Endothelial cell of umbilical vein (primary cell): ENCODE results near the gene GP5. TPM values are rescaled to one million over a fixed set of nuclear protein-coding genes. Genes with fewer than 3 reads are reported as not detected.

Experiments
- BruUV-seq: library from RNA; stranded (reverse); fragments of 400-500 nt; replicated peaks from 2 replicates; lab custom pipeline; 2021; lab: Mats Ljungman, UMichigan
- CTCF ChIA-PET: fragments of 300-600, 350-600 bp; sonication (Branson Sonifier 250); formaldehyde crosslinking; loops from one replicate; lab custom pipeline; 2021; ENCODE audit warnings: antibody characterized with exemption, inconsistent platforms; lab: Charles Lee
- POLR2A ChIA-PET: fragments of 300-600, 350-600 bp; sonication (Branson Sonifier 250); formaldehyde crosslinking; loops from one replicate; lab custom pipeline; 2021; ENCODE audit warnings: antibody characterized with exemption, inconsistent platforms; lab: Charles Lee
- DNase-seq: peaks from one replicate; pipeline ENCODE4 v3.0.0-alpha.2; 2011; ENCODE audit warnings: low read depth, low spot score
- FAIRE-seq: peaks from 2 replicates; lab custom pipeline; 2011; peaks lifted over from hg19 to GRCh38; lab: Jason Lieb, UNC
- H2AFZ ChIP-seq: 2 replicates; pipeline ENCODE4 v1.6.0; 2012; ENCODE audit warnings: low read depth, low read length, control low read depth, inconsistent platforms
- H3K27ac ChIP-seq: 2 replicates; pipeline ENCODE4 v1.5.1; 2011; ENCODE audit warnings: low read depth, mild to moderate bottlenecking, control low read depth, low read length, moderate library complexity; ENCODE audit not compliant: insufficient read depth
- H3K27me3 ChIP-seq, 2 experiments: 2 replicates each; pipeline versions ENCODE4 v1.6.0 to v1.6.1; 2011; ENCODE audit warnings: low read length in 2 of 2, mixed read lengths in 1 of 2; ENCODE audit not compliant: control insufficient read depth in 2 of 2, insufficient read depth in 2 of 2
- H3K36me3 ChIP-seq, 2 experiments: 2 replicates in 1 of 2; 3 replicates in 1 of 2; pipeline ENCODE4 v1.5.1; 2011; ENCODE audit warnings: low read length in 2 of 2, mild to moderate bottlenecking in 1 of 2, moderate library complexity in 1 of 2; ENCODE audit not compliant: control insufficient read depth in 2 of 2, insufficient read depth in 2 of 2; ENCODE audit errors: extremely low read depth in 1 of 2
- H3K4me1 ChIP-seq: 3 replicates; pipeline ENCODE4 v1.5.1; 2011; ENCODE audit warnings: mild to moderate bottlenecking, low read length; ENCODE audit not compliant: control insufficient read depth, insufficient read depth; ENCODE audit errors: extremely low read depth
- H3K4me2 ChIP-seq: 2 replicates; pipeline ENCODE4 v1.6.1; 2011; ENCODE audit warnings: low read length, control low read depth, mixed read lengths; ENCODE audit not compliant: insufficient read depth
- H3K4me3 ChIP-seq, 3 experiments: fragments of 200-600 bp in 1 of 3; sonication (generic), shearing (Covaris generic) in 1 of 3; replicated peaks in 1 of 3; 2 replicates each; pipeline ENCODE4 v1.5.1; 2011 to 2016; ENCODE audit warnings: control low read depth in 3 of 3, low read length in 3 of 3, mild to moderate bottlenecking in 2 of 3, inconsistent platforms in 1 of 3, low read depth in 1 of 3, moderate library complexity in 1 of 3; ENCODE audit not compliant: insufficient read depth in 1 of 3
- H3K79me2 ChIP-seq: 2 replicates; pipeline ENCODE4 v1.6.0; 2012; ENCODE audit warnings: low read length, inconsistent platforms; ENCODE audit not compliant: control insufficient read depth, insufficient read depth
- H3K9ac ChIP-seq: replicated peaks from 2 replicates; pipeline ENCODE3; 2011; ENCODE audit warnings: low read length, control low read depth; ENCODE audit not compliant: insufficient read depth; ENCODE audit errors: extremely low read depth
- H3K9me1 ChIP-seq: replicated peaks from 3 replicates; pipeline ENCODE4 v1.6.0; 2011; ENCODE audit warnings: mild to moderate bottlenecking, low read length; ENCODE audit not compliant: control insufficient read depth, insufficient read depth; ENCODE audit errors: extremely low read depth
- H3K9me3 ChIP-seq: replicated peaks from 2 replicates; pipeline ENCODE4 v1.5.1; 2012; ENCODE audit warnings: low read length, inconsistent platforms; ENCODE audit not compliant: control insufficient read depth, insufficient read depth
- H4K20me1 ChIP-seq: replicated peaks from 2 replicates; pipeline ENCODE3; 2011; ENCODE audit warnings: mild to moderate bottlenecking, low read length; ENCODE audit not compliant: control insufficient read depth, insufficient read depth; ENCODE audit errors: extremely low read depth
- FOS ChIP-seq: IDR thresholded peaks from 2 replicates; pipeline ENCODE4 v1.6.1; 2011; ENCODE audit warnings: mild to moderate bottlenecking, low read length, moderate library complexity, borderline replicate concordance; ENCODE audit not compliant: insufficient read depth
- MYC ChIP-seq: IDR thresholded peaks from one replicate; pipeline ENCODE4 v1.6.1; 2011; ENCODE audit warnings: mild to moderate bottlenecking, low read depth, low read length
- POLR2A ChIP-seq: IDR thresholded peaks from 2 replicates; pipeline ENCODE4 v1.6.1; 2012; ENCODE audit warnings: low read depth, mild to moderate bottlenecking, control low read depth, low read length
- POLR2AphosphoS5 ChIP-seq: IDR thresholded peaks from 2 replicates; pipeline ENCODE4 v1.6.1; 2012; ENCODE audit warnings: low read depth, mild to moderate bottlenecking, control low read depth, low read length, moderate library complexity; ENCODE audit not compliant: insufficient read depth
- dilution Hi-C: fragments of 300-500 bp; cut with MboI; formaldehyde crosslinking; loops from one replicate; pipeline ENCODE4 v1.15.0; 2019; ENCODE audit warnings: low sequenced_read_pairs; ENCODE audit not compliant: extremely low pct_ligation_motif_present
- intact Hi-C: fragments of 100-400 bp; cut with micrococcal nuclease; formaldehyde crosslinking; loops from one replicate; pipeline ENCODE4 v1.10.0; 2022
- polyA plus RNA-seq, 4 experiments: library from polyadenylated mRNA; depleted of rRNA in 3 of 4; stranded (reverse) in 3 of 4; unstranded in 1 of 4; fragments of >200 nt; gene quantifications; 2 replicates each; pipeline versions ENCODE4 v1.2.1 to v1.2.3, GENCODE V29; 2011 to 2012; ENCODE audit warnings: missing spikeins in 1 of 4
- total RNA-seq: library from RNA; stranded (reverse); gene quantifications from 2 replicates; pipeline ENCODE4 v1.2.3, GENCODE V29; 2021
- TF ChIP-seq, protein P1 (sequence below): IDR thresholded peaks from 2 replicates; pipeline ENCODE4 v1.6.1; 2011; ENCODE audit not compliant: insufficient read depth, insufficient read length
- TF ChIP-seq, protein P2 (sequence below), 2 donors: IDR thresholded peaks; 1 replicate in 1 of 2; 2 replicates in 1 of 2; pipeline ENCODE4 v1.5.1; 2011; ENCODE audit warnings: low read length in 2 of 2, mild to moderate bottlenecking in 2 of 2, moderate library complexity in 2 of 2, control low read depth in 1 of 2, inconsistent platforms in 1 of 2, low read depth in 1 of 2; ENCODE audit not compliant: insufficient read depth in 1 of 2; ENCODE audit errors: extremely low read depth in 1 of 2

GP5 gene
- total and polyA plus RNA-seq, 2 donors (not counting 3 experiments of a cell fraction or from before 2014, with no cell fraction given) = 0.06 to 0.11 TPM

DNA sequence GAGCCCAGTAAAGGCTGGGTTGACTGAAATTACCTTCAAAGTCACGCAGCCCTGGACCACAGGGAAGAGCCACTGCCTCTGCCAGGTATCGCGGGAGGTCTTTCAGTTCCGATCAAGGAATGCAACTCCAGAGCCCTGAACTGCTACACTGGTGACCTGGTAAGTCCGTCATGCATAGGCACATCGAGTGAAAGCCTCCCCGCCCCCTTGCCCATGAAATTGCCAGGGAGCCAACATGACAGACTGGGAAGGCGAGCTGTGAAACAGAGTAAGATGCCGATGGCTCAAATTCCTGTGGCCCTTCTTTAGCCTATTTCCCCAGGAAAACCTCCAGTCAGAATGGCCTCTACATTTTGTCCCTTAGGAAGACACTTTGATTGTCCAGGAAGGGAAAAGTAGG is 2.3 kb upstream of the GP5 start:
- BruUV-seq = no TSS peak
- H3K9me3 ChIP-seq = no peaks in the 10 kb centered on the region
- ChIA-PET POLR2A (interaction anchor here (0.5 kb wide), 1 partner anchor 161 kb away, joined by 3 read pairs; no protein-coding TSS in a partner anchor), CTCF (interaction anchor here (1.1 to 5.6 kb wide), 4 partner anchors 13 to 68 kb away, joined by 3 to 72 read pairs (median 8); no protein-coding TSS in a partner anchor)
- no peak overlapping the region for H3K9ac ChIP-seq
- no peaks in the 10 kb centered on the region for H3K9me1 ChIP-seq
- TF ChIP-seq POLR2A = no peak
- TF ChIP-seq, protein P1, sequence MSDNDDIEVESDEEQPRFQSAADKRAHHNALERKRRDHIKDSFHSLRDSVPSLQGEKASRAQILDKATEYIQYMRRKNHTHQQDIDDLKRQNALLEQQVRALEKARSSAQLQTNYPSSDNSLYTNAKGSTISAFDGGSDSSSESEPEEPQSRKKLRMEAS = no peak
- TF ChIP-seq FOS = no peak
- TF ChIP-seq, protein P2, sequence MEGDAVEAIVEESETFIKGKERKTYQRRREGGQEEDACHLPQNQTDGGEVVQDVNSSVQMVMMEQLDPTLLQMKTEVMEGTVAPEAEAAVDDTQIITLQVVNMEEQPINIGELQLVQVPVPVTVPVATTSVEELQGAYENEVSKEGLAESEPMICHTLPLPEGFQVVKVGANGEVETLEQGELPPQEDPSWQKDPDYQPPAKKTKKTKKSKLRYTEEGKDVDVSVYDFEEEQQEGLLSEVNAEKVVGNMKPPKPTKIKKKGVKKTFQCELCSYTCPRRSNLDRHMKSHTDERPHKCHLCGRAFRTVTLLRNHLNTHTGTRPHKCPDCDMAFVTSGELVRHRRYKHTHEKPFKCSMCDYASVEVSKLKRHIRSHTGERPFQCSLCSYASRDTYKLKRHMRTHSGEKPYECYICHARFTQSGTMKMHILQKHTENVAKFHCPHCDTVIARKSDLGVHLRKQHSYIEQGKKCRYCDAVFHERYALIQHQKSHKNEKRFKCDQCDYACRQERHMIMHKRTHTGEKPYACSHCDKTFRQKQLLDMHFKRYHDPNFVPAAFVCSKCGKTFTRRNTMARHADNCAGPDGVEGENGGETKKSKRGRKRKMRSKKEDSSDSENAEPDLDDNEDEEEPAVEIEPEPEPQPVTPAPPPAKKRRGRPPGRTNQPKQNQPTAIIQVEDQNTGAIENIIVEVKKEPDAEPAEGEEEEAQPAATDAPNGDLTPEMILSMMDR (IDR thresholded peaks at IDR 0.05; ENCODE audit: extremely low read depth in 1 of 2, insufficient read depth in 1 of 2, low read depth in 1 of 2, low read length in 2 of 2) = no peak
- no peak for TF ChIP-seq MYC
- TF ChIP-seq POLR2AphosphoS5 = no peak
- H3K4me1 ChIP-seq = peaks cover 6% of the 10 kb centered on the region
- intact Hi-C loops = loop anchor here (5.0 kb wide), 2 partner anchors 191 to 619 kb away; no protein-coding TSS in a partner anchor
- no peak overlapping the region for H3K27ac ChIP-seq
- H4K20me1 ChIP-seq = no peaks in the 10 kb centered on the region
- no peak overlapping the region for H3K4me3 ChIP-seq
- no peak overlapping the region for H3K4me2 ChIP-seq
- dilution Hi-C loops = no loop called here
- H3K27me3 ChIP-seq = peaks cover 17 to 30% of the 10 kb centered on the region in 2 experiments
- FAIRE-seq (no peak), DNase-seq (no peak)
- H3K36me3 ChIP-seq = no peaks in the 10 kb centered on the region
- H2AFZ ChIP-seq = no peak overlapping the region
- H3K79me2 ChIP-seq = no peaks in the 10 kb centered on the region
